Measurements from ENCODE around the gene RIN3. TPM values are rescaled to one million over a fixed set of nuclear protein-coding genes. Genes with fewer than 3 reads are reported as not detected.

The RIN3 gene
- total RNA-seq, 1 experiment from 2014 or later, result 10.9 TPM

DNA sequence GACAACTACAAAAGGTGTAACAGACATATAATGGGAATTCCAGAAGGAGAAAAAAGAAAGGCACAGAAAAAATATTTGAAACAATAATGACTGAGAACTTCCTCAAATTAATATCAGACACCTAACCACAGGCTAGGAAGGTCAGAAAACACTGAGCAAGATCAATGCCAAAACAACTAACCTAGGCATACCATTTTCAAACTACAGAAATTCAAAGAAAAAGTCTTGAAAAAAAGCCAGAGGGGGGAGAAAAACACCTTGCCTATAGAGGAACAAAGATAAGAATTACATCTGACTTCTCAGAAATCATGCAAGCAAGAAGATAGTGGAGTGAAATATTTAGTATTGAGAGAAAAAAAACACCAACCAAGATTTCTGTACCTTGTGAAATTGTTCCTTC, 77.8 kb downstream of the RIN3 start:
- Histone ChIP-seq H3K9me3 (ENCODE audit: control insufficient read depth, insufficient read depth, low read depth, low read length) (no peaks in the 10 kb centered on the region), H3K27me3 (ENCODE audit: control insufficient read depth, insufficient read depth, low read length) (no peaks in the 10 kb centered on the region), H3K4me3 (ENCODE audit: low read depth in 2 of 2, low read length in 2 of 2) (no peak overlapping the region), H3K4me1 (ENCODE audit: control insufficient read depth, insufficient read depth, low read length) (no peaks in the 10 kb centered on the region), H3K36me3 (ENCODE audit: control insufficient read depth, insufficient read depth, low read length) (no peaks in the 10 kb centered on the region), H3K27ac (ENCODE audit: low read length) (no peak overlapping the region)
- BruUV-seq (replicated peaks), result no TSS peak
- in situ Hi-C loops (cut with HindIII; ENCODE audit: low pct_unique_long_range_greater_than_20kb, low sequenced_read_pairs) (no loop called here), intact Hi-C loops (cut with micrococcal nuclease; ENCODE audit: unreplicated experiment) (no loop called here)
- ChIA-PET CTCF (no interaction called here), POLR2A (no interaction called here)
- DNase-seq (ENCODE audit: low read depth, low spot score) (no peak), ATAC-seq (no peak)
- TF ChIP-seq, protein P1, sequence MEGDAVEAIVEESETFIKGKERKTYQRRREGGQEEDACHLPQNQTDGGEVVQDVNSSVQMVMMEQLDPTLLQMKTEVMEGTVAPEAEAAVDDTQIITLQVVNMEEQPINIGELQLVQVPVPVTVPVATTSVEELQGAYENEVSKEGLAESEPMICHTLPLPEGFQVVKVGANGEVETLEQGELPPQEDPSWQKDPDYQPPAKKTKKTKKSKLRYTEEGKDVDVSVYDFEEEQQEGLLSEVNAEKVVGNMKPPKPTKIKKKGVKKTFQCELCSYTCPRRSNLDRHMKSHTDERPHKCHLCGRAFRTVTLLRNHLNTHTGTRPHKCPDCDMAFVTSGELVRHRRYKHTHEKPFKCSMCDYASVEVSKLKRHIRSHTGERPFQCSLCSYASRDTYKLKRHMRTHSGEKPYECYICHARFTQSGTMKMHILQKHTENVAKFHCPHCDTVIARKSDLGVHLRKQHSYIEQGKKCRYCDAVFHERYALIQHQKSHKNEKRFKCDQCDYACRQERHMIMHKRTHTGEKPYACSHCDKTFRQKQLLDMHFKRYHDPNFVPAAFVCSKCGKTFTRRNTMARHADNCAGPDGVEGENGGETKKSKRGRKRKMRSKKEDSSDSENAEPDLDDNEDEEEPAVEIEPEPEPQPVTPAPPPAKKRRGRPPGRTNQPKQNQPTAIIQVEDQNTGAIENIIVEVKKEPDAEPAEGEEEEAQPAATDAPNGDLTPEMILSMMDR (IDR thresholded peaks at IDR 0.05), result no peak
- no peak for TF ChIP-seq SIN3A (IDR thresholded peaks at IDR 0.05; ENCODE audit: borderline replicate concordance, insufficient read depth, low read depth, low read length)

DNA sequence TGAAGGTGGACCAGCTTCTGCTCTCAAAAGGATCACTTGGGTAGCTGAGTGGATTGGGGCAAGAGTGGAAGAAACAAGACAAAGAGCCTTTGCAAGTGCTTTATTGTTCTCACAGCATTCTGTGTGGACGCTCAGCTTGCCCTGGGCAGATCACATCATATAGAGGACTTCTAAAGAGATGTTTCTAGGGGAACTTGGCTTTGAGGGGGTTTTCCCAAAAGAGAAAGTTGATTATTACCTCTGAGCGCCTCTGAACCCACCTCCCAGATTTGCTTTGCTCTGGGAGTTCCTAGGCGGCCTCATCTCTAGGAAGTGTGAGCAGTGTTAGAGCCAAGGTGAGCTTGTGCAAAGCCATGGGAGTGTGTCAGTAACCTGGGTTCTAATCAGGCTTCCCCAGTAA, 81.7 kb downstream of the RIN3 start:
- DNase-seq (ENCODE audit: low read depth, low spot score) (no peak), ATAC-seq (no peak)
- TF ChIP-seq POLR2AphosphoS5 (IDR thresholded peaks at IDR 0.05; ENCODE audit: low read depth, low read length) (no peak), TCF7L2 (IDR thresholded peaks at IDR 0.05; ENCODE audit: low read depth, low read length) (no peak), SIN3A (IDR thresholded peaks at IDR 0.05; ENCODE audit: borderline replicate concordance, insufficient read depth, low read depth, low read length) (no peak)
- TF ChIP-seq, protein P1 (IDR thresholded peaks at IDR 0.05), result no peak
- TF ChIP-seq, protein P2, sequence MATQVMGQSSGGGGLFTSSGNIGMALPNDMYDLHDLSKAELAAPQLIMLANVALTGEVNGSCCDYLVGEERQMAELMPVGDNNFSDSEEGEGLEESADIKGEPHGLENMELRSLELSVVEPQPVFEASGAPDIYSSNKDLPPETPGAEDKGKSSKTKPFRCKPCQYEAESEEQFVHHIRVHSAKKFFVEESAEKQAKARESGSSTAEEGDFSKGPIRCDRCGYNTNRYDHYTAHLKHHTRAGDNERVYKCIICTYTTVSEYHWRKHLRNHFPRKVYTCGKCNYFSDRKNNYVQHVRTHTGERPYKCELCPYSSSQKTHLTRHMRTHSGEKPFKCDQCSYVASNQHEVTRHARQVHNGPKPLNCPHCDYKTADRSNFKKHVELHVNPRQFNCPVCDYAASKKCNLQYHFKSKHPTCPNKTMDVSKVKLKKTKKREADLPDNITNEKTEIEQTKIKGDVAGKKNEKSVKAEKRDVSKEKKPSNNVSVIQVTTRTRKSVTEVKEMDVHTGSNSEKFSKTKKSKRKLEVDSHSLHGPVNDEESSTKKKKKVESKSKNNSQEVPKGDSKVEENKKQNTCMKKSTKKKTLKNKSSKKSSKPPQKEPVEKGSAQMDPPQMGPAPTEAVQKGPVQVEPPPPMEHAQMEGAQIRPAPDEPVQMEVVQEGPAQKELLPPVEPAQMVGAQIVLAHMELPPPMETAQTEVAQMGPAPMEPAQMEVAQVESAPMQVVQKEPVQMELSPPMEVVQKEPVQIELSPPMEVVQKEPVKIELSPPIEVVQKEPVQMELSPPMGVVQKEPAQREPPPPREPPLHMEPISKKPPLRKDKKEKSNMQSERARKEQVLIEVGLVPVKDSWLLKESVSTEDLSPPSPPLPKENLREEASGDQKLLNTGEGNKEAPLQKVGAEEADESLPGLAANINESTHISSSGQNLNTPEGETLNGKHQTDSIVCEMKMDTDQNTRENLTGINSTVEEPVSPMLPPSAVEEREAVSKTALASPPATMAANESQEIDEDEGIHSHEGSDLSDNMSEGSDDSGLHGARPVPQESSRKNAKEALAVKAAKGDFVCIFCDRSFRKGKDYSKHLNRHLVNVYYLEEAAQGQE (IDR thresholded peaks at IDR 0.05; ENCODE audit: insufficient read depth in 1 of 2, low read depth in 2 of 2, low read length in 1 of 2), result no peak
- H3K4me3 ChIP-seq (ENCODE audit: low read depth in 2 of 2, low read length in 2 of 2), result no peak overlapping the region
- no peak overlapping the region for H3K27ac ChIP-seq (ENCODE audit: low read length)
- no peaks in the 10 kb centered on the region for H3K4me1 ChIP-seq (ENCODE audit: control insufficient read depth, insufficient read depth, low read length)
- H3K9me3 ChIP-seq (ENCODE audit: control insufficient read depth, insufficient read depth, low read depth, low read length), result no peaks in the 10 kb centered on the region
- no TSS peak for BruUV-seq (replicated peaks)
- ChIA-PET POLR2A (interaction anchor here (0.6 kb wide), 1 partner anchor 43 kb away, joined by 6 read pairs; no protein-coding TSS in a partner anchor), CTCF (no interaction called here)
- no peaks in the 10 kb centered on the region for H3K36me3 ChIP-seq (ENCODE audit: control insufficient read depth, insufficient read depth, low read length)
- intact Hi-C loops (cut with micrococcal nuclease; ENCODE audit: unreplicated experiment) (no loop called here), in situ Hi-C loops (cut with HindIII; ENCODE audit: low pct_unique_long_range_greater_than_20kb, low sequenced_read_pairs) (no loop called here)
- no peaks in the 10 kb centered on the region for H3K27me3 ChIP-seq (ENCODE audit: control insufficient read depth, insufficient read depth, low read length)

Data from Panc1 (cell line).